HL-60/S4 (cell line): Measurements from ENCODE around the gene SLC25A51.

ENCODE experiments used
- in situ Hi-C: fragments of 300-500 bp; cut with MboI; formaldehyde crosslinking; loops from 2 replicates; pipeline ENCODE4 v1.14.3; 2022; ENCODE audit warnings: low sequenced_read_pairs

Gene SLC25A51

DNA sequence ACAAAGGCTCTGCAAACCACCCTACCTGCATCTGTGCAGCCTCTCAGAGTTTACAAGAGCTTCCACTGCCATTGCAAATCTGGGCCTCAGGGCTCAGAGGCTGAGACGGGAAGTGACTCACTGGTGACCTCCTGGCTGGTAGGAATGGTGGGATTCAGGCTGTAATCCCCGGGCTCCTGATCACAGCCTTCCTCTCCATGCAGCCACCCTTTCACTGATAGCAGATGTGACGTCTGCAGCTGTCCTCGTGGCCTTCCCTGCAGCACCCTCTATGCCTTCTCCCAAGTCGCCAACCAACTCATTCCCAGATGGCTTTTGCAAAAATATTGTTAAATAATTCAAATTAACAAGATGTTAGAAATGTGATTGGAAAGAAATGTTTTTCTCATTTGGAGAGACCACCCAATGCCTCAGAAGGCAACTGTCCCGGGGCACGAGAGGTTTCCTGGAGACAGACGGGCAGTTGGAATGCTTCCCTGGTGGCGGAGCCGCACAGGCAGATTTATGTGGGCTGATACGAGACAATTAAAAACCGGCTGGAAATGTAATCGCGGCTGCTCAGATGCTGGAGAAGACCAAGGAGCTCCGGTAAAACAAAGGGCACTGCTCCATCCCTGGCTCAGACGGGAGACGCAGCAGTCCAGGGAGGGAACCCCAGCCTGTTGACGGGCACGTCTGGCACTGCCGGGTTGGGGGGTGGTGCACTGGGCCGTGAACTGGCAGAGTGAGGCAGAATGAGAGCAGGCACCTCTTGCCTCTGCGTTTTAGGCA is 34.4 kb upstream of the SLC25A51 start:
- in situ Hi-C loops = no loop called here

DNA sequence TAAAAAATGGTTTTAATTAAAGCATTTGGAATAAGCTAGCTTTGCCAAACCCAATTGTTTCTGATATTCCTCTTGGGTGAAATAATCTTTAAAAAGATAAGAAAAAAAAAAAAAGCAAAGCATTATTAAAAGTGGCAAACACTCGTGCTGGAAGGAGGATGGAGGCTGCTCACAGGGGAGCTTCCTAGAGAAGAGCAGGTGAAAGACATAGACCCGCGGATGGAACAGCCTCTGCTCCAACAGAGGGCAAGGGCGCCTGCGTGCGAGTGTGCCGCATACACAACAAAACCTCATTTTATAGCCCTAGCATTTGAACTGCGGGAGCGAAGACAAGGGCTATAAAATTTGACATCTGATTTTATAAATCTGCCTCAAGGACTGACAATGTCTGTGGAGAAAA is 33.4 kb upstream of the SLC25A51 start:
- in situ Hi-C loops = no loop called here

DNA sequence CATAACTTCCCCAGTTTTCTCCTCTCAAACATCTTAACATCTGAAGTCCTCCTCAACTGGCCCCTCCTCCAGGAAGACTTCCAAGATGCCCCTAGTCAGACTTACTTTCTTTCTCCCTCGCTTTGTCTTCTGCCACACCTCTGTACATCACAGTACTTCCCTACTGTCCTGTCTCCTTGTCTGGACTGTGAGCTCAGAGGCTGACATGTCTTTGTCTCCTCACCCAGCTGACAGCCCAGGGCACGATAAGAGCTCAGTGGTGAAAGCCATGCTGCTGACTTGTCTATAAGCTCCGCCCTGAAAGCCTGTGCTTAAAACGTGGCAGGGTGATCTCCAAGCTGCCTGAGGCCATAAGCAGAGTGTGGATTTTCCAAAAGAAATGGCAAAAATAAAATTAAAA is 33.0 kb upstream of the SLC25A51 start:
- in situ Hi-C loops = no loop called here

DNA sequence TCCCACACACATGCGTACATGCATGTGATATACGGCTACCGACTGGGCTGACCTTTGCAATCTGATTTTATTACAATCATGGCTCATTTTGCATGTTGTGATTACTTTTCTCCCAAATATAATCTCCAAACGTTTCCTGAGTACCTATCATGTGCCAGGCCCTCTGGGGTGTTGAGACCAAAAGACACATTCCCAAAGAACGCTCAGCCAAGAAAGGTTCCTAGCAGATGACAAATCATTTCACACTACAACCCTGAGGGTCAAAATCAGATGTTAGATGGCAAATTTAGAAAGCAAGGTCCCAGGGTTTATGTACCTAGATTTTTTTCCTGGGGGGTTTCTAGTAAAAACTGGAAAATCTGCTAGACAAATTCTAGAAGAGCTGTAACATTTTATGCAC is 32.4 kb upstream of the SLC25A51 start:
- in situ Hi-C loops = no loop called here

DNA sequence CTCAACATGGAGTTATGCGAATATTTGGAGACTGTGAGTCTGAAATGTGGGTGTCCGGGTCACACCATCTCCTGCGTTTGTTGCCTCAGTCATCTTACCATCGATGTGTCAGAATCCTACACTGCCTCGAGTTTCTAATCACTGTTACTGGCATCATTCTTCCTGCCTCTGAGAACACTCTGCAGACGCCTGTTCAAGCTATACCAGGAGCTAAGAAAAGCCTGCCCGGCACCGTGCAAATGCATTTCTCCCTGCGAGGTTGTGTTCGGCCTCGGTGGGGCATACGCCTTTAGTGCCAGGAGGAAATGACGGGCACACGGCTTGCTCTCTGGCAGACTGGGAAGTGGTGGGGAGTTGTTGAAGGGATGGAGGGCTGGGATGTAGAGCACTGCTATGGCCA is 31.2 kb upstream of the SLC25A51 start:
- in situ Hi-C loops = no loop called here

DNA sequence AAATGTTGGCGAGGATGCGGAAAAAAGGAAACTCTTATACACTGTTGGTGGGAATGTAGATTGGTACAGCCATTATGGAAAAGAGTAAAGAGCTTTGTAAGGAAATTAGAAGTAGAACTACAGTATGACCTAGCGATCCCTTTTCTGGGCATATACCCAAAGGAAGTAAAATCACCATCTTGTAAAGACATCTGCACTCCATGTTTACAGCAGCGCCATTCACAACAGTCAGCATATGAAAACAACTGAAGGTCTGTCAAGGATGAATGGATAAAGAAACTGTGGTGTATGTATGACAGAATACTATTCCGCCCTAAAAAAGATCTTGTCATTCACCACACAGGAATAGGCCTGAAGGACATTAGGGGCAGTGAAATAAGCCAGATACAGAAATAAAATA is 27.7 kb upstream of the SLC25A51 start:
- in situ Hi-C loops = no loop called here

DNA sequence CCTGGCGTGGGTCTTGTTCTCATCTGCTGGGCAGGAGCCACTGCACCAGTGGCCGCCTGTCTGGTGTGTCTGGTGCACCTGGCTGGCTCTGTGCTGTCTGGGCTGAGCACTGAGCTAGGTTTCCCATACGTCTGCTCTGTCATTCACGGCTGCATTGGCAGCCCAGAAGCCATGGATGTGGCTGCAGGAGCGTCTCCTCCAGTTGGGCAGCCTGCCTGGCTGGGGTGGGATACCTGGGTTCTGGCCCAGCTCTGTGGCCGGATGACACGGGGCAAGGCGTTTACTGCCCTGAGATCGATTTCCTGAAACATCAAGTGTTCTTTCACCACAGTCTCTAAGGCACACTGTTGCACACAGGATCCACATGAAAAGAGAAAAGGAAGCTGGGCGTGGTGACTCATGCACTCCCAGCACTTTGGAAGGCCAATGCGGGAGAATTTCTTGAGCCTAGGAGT is 25.5 kb upstream of the SLC25A51 start:
- in situ Hi-C loops = loop anchor here (10.0 kb wide), 1 partner anchor 65 kb away; no protein-coding TSS in a partner anchor

DNA sequence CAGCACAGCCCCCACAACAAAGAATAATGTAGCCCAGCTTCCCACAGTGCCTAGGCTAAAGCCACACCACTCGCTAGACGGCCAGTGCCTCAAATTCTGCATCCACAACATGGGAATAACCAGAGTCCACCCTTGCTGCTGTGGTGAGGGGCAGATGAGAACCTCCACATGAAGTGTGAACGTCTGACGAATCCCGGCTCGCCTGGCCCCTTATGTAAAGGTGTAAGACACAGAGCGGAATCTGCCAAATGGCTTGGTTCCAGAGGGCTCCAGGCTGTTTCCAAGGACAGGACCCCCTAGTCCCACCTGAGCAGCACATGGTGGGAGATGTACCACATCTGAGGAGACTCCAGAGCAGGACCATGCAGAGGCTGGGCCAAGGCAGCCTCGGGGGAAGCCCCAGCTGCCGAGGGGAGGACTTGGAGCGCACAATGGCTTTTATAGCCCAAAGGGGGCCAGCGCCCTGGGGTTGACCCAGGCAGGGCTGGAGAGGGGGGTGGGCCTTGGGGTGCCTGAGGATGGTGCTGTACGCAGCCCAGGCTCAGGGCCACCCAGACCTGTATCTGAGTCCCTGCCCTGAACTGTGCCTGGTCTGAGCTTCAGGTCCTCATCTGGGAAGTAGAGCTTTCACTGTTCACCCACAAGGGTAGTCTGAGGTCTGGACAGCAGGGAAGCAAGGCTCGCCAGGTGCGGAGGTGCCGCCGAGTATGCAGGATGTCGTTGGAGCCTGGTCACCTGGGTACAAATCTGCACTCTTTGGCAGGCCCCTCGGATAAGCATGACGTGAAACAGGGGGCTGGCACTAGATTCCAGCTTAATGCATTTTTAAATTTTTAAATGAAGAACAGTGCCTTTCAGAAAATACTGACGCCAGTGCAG is 24.9 kb upstream of the SLC25A51 start:
- in situ Hi-C loops = loop anchor here (10.0 kb wide), 1 partner anchor 66 kb away; no protein-coding TSS in a partner anchor

DNA sequence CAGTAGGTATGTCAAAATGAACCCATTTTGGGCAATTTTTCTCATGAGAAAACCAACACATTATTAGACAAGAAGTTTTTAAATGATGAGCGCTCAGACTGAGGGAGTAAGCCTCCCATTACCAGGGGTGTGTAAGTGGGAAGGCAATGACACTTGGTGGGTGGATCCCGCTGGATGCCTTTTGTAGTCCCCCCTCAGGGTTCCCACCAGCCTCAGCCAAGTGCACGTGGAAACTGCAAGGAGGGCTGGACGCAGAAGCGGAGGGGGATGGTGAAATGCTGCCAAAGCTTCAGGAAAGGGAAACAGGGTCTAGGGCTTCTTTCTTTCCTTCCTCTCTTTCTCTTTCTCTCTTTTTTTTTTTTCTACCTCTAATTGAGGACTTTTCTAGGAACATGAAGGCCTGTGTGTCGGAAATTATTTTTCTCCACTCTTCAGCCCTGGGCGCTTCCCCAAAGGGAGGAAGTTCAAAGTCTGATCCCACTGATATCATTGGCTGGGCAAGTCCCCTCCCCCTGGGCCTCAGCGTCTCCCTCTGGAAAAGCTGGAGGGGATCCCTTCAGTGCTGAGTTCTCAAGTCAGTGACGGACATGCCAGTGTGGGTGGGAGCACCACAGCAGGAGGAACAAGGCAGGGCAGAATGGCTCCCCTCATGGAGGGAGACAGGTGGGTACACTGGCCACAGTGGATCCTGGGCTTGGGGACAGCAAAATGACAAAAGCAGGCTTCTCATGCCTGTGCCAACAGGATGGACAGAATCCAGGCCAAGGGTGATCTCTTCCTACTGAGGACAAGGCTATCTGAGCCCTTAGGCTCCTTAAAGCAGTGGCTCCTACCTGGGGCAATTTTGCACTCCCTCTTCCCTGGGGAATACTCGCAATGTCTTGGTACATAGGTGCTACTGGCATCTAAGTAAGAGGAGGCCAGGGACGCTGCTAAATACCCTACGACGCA is 23.9 kb upstream of the SLC25A51 start:
- in situ Hi-C loops = loop anchor here (10.0 kb wide), 1 partner anchor 67 kb away; no protein-coding TSS in a partner anchor

DNA sequence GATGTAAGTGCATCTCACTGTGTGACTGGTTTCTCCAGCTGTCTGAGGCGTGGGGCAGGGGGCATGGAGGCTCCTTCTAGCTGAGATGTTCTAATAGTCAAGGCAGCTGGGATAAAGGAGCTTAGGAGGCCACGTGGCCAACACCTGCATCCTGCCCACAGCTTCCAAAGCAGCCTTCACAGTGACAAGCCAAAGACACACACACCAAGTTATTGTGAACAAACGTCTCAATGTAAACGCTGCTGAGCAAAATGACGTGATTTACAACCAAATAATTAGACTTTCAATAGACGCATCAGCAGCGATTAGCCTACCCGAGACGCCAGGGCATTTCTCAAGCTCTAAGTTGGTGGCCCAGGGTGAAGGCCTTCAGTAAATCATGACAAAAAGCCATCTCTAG is 23.2 kb upstream of the SLC25A51 start:
- in situ Hi-C loops = loop anchor here (10.0 kb wide), 1 partner anchor 68 kb away; no protein-coding TSS in a partner anchor

DNA sequence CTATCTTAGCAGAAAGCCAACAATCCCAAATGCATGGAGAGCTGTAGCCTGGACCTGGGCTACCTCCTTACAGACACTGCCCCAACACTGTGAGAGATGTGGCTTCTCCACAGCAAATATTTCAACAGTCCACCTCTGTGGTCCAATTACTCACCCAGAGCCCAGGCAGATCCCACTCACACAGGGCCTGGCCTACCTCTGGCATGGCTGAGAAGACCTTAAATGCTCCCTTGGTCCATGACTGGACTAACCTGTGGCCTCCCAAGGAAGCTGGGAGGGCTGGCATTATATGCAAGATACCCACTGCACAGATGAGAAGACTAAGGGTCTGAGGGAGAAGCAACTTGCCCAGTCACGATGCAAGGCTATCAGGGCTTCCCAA is 22.8 kb upstream of the SLC25A51 start:
- in situ Hi-C loops = loop anchor here (10.0 kb wide), 1 partner anchor 68 kb away; no protein-coding TSS in a partner anchor

DNA sequence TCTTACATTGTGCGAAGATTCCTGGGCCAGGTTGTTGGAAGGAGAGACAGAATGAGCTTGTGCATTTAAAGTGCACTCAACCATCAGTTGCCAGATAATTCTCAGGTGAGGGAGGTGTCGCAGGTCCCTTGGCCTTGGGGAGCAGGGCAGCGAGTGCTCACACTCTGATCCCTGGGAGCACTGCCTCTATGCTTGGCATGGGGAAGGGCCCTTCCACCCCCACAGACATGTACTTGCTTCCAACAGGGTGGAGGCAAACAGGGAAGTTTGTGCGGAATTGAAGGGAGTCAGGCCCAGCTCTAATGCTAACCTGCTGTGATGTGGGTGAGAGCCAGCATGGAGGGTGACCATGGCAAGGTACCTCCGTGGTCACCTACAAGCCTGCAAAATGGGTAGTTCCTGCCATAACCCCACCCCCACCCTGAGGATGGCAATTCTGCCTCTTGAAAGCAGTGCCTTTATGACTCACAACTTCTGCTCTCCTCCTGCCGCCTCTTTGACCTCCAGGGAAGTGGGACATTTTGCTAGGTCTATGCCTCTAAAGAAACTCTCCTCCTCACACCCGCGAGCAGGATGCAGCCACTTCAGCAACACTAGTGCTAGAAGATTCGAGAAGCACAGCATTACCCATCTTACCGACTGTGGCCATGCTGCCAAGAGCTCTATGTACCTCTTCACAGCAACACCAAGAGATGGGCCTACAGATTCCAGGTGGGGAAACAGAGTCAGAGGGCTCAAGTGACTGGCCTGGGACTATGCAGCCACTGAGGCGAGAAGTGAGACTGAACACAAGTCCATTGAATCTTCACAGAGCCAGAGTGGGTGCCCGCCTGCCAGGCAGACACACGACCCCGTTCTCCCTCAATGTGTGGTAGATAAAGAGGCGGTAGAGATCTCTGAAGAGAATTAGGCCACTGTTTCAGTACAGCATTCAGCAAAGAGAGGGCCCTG is 22.1 kb upstream of the SLC25A51 start:
- in situ Hi-C loops = loop anchor here (10.0 kb wide), 1 partner anchor 69 kb away; no protein-coding TSS in a partner anchor

DNA sequence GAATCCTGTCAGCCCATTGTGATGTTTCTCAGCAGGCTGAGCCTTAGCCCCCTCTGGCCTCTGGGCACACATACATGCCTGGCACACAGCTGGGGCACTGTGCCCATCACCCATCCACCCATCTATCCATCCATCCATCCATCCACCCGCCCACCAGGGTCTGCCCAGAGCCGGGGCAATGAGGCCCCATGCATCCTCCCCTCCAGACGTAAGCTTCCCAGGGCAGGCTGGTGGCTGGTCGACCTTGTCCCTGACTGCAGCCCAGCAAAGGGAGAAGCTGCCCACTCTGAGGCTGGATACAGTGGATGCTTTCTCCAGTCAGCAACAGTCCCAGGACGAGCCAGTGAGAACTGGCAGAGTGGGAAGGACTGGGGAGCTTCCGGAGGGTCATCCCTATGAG is 21.1 kb upstream of the SLC25A51 start:
- in situ Hi-C loops = loop anchor here (10.0 kb wide), 1 partner anchor 70 kb away; no protein-coding TSS in a partner anchor

DNA sequence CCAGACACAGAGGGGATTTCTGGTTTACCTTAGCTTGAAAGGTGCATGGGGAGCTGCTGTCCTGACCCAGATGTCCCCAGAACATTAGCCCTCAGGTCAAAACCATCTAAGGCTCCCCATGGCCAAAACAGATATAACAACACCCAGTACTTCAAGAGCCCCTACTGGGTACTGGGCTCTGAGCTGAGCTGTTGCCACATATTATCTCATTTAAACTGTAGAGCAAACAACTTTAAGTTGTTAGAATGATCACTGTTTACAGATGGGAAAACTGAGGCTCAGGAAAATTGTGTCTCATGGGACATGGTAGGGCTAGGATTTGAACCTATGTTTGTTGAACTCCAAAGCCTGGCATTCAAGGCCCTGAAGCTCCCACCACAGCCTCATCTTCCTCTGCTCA is 20.6 kb upstream of the SLC25A51 start:
- in situ Hi-C loops = loop anchor here (10.0 to 25.0 kb wide), 2 partner anchors 70 to 238 kb away; no protein-coding TSS in a partner anchor

DNA sequence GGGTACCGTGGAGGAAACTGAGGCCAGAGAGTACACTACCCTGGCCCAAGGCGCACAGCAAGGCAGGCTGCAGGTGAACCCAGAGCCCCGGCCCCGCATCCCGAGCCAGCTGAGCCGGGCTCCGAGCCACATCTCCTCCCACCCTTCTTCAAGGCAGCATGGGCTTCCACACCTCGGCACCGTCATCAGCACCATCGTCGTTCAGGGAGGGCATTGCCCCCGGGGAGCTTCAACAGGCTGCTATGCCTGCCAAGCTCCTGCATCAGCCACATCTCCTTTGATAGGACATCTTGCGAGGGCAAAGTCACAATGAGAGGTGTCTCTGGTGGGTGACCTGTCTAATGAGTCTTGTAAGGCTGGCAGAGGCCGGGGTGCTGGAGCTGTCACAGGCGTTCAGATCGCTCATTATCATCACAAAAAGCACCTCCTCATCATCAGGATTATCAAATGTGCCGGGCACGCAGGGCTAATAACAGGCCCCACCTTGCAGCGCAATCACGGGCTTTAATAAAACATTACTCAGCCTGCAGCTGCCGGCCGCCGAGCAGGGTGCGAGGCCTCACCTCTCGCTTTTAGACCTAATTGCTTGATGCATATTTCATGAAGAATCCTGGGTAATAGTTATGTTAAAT is 20.0 kb upstream of the SLC25A51 start:
- in situ Hi-C loops = loop anchor here (10.0 to 25.0 kb wide), 2 partner anchors 71 to 238 kb away; no protein-coding TSS in a partner anchor

DNA sequence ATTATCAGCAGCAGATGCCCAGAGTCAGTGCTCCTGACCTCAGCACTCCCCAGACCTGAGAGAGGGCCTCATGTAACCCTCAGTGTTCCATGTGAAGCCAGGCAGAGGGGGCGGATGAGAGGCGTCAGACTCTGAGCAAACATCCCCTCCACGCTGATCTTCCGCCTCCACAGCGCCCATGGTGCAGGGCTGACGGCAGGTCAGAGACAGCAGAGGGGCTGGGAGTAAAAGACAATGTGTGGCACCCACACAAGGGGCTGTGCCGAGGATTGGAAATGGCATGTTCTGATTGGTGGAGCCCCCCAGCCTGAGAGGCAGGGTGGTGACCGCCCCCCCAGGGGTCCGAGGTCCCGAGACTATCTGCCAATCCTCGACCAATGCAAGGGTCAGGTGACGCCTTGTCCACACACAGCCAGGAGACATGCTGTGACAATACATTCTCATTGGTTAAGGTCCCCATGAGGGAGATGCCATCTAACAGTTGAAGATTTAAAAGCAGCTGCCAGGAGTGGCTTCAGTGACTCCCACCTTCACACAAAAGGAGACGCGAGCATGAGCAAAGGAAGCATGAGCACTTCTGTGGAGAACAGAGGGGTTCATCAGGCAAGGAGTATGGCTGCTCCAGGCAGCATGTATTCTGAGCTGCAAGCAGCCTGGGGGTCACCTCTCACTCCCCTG is 19.3 kb upstream of the SLC25A51 start:
- in situ Hi-C loops = loop anchor here (10.0 to 25.0 kb wide), 2 partner anchors 72 to 239 kb away; no protein-coding TSS in a partner anchor

DNA sequence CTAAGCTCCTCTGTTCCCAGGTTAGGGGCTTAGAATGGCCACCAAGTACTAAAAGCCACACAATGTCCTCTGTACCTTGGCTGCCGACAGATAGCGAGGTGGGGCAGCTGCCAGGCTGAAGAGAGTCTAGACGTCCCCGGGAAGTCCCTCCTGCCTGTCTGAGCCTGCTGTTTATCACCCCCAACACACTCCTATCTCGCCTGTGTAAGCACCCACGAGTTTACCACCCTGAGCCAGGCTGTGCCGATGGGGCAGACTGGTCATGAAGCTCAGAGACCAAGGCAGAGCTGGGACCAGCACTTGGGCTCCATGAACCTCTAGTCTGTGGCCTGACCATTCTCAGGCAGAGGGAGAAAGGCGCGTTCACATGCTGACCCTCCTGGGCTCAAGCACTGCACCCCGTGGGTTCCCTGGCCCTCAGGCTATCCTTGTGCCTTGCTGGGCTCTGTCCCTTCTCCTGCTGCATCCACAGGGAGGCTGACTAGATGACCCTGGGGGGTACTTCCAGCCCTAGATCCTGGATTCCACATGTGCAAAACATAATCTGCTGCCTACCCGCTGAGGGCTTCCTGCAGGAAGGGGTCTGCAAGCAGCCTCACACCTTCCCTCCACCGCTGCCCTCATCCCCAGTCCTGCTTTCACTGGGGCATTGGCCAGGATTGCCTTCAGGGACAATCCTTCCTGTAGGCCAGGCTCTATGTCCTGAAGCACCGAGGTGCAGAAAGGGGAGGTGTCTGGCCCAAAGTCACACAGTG is 18.6 kb upstream of the SLC25A51 start:
- in situ Hi-C loops = loop anchor here (10.0 to 25.0 kb wide), 2 partner anchors 72 to 240 kb away; no protein-coding TSS in a partner anchor
